LNCAP (cell line): ENCODE results near the gene ZNF586.

ENCODE experiments used
- CTCF ChIP-seq: fragments of 450-650 bp; IDR thresholded peaks from 2 replicates; pipeline ENCODE4 v1.5.1; 2017; ENCODE audit warnings: mild to moderate bottlenecking

ZNF586 gene

GRCh38 chr19:57769345-57770131, at the start of gene ZNF586:
TSS of gene ZNF586 (plus strand) at chr19:57769676. CDS start at chr19:57769843, 167 bp downstream.
- TF ChIP-seq CTCF: no peak

- TF ChIP-seq CTCF: no peak
Observed at GRCh38 chr19:57719901-57720519, 49.5 kb upstream of the ZNF586 start.

- no peak for TF ChIP-seq CTCF
Observed at GRCh38 chr19:57720878-57721277, 48.6 kb upstream of the ZNF586 start.

GRCh38 chr19:57738320-57738719, 31.2 kb upstream of the ZNF586 start:
- peak; percentile 54 for TF ChIP-seq CTCF

GRCh38 chr19:57746580-57747471, 22.6 kb upstream of the ZNF586 start, which contains the start of gene ZNF776:
TSS of gene ZNF776 (plus strand) at chr19:57746815. CDS start at chr19:57747059, 244 bp downstream.
- no peak for TF ChIP-seq CTCF

GRCh38 chr19:57747472-57747807, 22.0 kb upstream of the ZNF586 start:
- no peak for TF ChIP-seq CTCF

- no peak for TF ChIP-seq CTCF
Observed at GRCh38 chr19:57748029-57748428, 21.4 kb upstream of the ZNF586 start.
